AG20443 (cell line): ENCODE data around the gene RBMY1B.
"Not testable (repeated sequence)": the region's sequence is repeated elsewhere in the genome, so short reads cannot be mapped to it uniquely, and the experiment has no call there.

ENCODE experiments used
- DNase-seq: peaks from one replicate; pipeline ENCODE4 v3.0.0; 2012; ENCODE audit warnings: low spot score, mixed read lengths

The RBMY1B gene

GRCh38 chrY:21511038-21511437 is at the start of gene RBMY1B:
Gene RBMY1B, plus strand, starts transcription at chrY:21511338. Its CDS starts 2,013 bp downstream, at chrY:21513351.
- not testable (repeated sequence) for DNase-seq

- DNase-seq, result not testable (repeated sequence)
Observed at GRCh38 chrY:21462915-21463314, 48.2 kb upstream of the RBMY1B start.

- no peak for DNase-seq
Observed at GRCh38 chrY:21482967-21483366, 28.2 kb upstream of the RBMY1B start.

- not testable (repeated sequence) for DNase-seq
Observed at GRCh38 chrY:21534579-21534978, 23.4 kb downstream of the RBMY1B start, which contains the start of gene RBMY1A1. Gene RBMY1A1, plus strand, starts transcription at chrY:21534879. Its CDS starts 2,013 bp downstream, at chrY:21536892.

- not testable (repeated sequence) for DNase-seq
Observed at GRCh38 chrY:21559316-21559984, 48.3 kb downstream of the RBMY1B start.
